GM19455 (cell line): Measurements from ENCODE around the gene FGFR2.

Experiments used
- ATAC-seq: cut with Tn5 transposase; IDR thresholded peaks from one replicate; pipeline ENCODE4 v1.9.1; 2021; ENCODE audit not compliant: unreplicated experiment

FGFR2 gene

GRCh38 chr10:121497513-121498470 is 100.5 kb downstream of the FGFR2 start:
- no peak for ATAC-seq

GRCh38 chr10:121495719-121496118 is 102.5 kb downstream of the FGFR2 start:
- ATAC-seq = no peak

GRCh38 chr10:121494296-121494695 is 103.9 kb downstream of the FGFR2 start:
- no peak for ATAC-seq

GRCh38 chr10:121493521-121493920 is 104.7 kb downstream of the FGFR2 start:
- ATAC-seq = no peak

- no peak for ATAC-seq
These were observed 107.2 kb downstream of the FGFR2 start for GRCh38 chr10:121490871-121491519.

GRCh38 chr10:121485436-121486139 is 112.7 kb downstream of the FGFR2 start:
- ATAC-seq = no peak

GRCh38 chr10:121484816-121485215 is 113.4 kb downstream of the FGFR2 start:
- no peak for ATAC-seq

- no peak for ATAC-seq
These were observed 113.8 kb downstream of the FGFR2 start for GRCh38 chr10:121484401-121484800.

- ATAC-seq = no peak
These were observed 117.1 kb downstream of the FGFR2 start for GRCh38 chr10:121481180-121481579.

- ATAC-seq = no peak
These were observed 119.7 kb downstream of the FGFR2 start for GRCh38 chr10:121478556-121478955.

- no peak for ATAC-seq
These were observed 128.2 kb downstream of the FGFR2 start for GRCh38 chr10:121469797-121470606.

- ATAC-seq = no peak
These were observed 129.5 kb downstream of the FGFR2 start for GRCh38 chr10:121468726-121469125.

- no peak for ATAC-seq
These were observed 131.8 kb downstream of the FGFR2 start for GRCh38 chr10:121466424-121466823.

- ATAC-seq = no peak
These were observed 133.0 kb downstream of the FGFR2 start for GRCh38 chr10:121465215-121465614.

- ATAC-seq = no peak
These were observed 133.7 kb downstream of the FGFR2 start for GRCh38 chr10:121464517-121464916.

- ATAC-seq = no peak
These were observed 135.3 kb downstream of the FGFR2 start for GRCh38 chr10:121462955-121463354.

- ATAC-seq = no peak
These were observed 136.0 kb downstream of the FGFR2 start for GRCh38 chr10:121462281-121462680.

- ATAC-seq = no peak
These were observed 136.9 kb downstream of the FGFR2 start for GRCh38 chr10:121461307-121461706.

GRCh38 chr10:121460733-121461132 is 137.5 kb downstream of the FGFR2 start:
- ATAC-seq = no peak

- ATAC-seq = no peak
These were observed 138.4 kb downstream of the FGFR2 start for GRCh38 chr10:121459622-121460453.
